ENCODE data around the gene NRXN3.

- TF ChIP-seq CTCF (IDR thresholded peaks at IDR 0.05) (no peak), EZH2 (IDR thresholded peaks at IDR 0.05) (no peak), EZH2phosphoT487 (IDR thresholded peaks at IDR 0.05) (no peak)
These were observed 1213.3 kb downstream of the NRXN3 start for GRCh38 chr14:79383475-79383874.
